GM23248 (cell line): ENCODE measurements around the gene SHISAL2A.

ENCODE experiments used
- EZH2 ChIP-seq: fragments of 200-600 bp; sonication (generic); IDR thresholded peaks from 2 replicates; pipeline ENCODE4 v1.6.1; 2018; ENCODE audit warnings: antibody characterized with exemption, mild to moderate bottlenecking; ENCODE audit not compliant: insufficient read depth, poor library complexity, severe bottlenecking
- EZH2phosphoT487 ChIP-seq: fragments of 200-600 bp; sonication (generic); IDR thresholded peaks from 2 replicates; pipeline ENCODE4 v1.6.1; 2018; ENCODE audit warnings: antibody characterized with exemption, moderate library complexity, mild to moderate bottlenecking, low read depth; ENCODE audit not compliant: insufficient read depth

DNA sequence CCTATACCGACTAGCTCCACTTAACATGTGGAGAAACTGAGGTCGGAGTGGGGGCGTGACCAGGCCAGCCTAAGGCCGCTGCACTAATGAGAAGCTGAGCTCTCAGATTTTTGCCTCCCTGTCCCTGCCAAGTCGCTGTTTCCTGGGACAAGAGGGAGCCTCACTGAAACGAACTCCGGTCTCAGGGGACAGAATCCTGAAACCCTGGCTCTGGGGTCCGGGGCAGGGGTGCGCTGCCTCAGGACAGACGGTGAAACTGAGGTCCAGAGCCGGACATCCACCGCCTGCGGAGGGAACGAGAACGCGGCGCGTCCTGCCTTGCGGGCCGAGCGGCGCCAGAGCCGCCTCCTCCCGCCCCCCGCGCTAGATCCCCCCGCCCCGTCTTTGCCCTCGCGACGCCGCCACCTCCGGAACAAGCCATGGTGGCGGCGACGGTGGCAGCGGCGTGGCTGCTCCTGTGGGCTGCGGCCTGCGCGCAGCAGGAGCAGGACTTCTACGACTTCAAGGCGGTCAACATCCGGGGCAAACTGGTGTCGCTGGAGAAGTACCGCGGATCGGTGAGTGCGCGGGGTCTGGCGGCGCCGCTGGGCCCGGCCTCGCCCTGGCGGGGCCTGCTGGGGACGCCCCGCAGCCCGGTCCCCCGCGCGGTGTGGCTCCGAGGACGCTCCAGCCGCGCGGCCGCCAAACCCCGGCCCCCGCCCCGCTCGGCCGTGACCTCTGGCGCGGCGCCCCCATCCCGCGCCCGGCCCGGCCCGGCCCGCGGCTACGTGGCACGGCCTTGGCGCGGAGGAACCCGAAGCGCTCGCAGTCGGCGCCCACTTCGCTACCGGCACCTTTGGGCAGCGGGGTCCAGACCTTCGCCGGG, 30.7 kb upstream of the SHISAL2A start, which contains the start of gene GPX7:
- TF ChIP-seq EZH2phosphoT487: no peak
- TF ChIP-seq EZH2: no peak
